Inferior parietal cortex (tissue), 1 donor: ENCODE data around the gene LIMS2.
A peak's percentile ranks its signal among the peaks of the same experiment; 100 is the strongest.

Experiments
- DNase-seq: peaks from one replicate; pipeline ENCODE4 v3.0.0-alpha.2; 2016; ENCODE audit errors: extremely low spot score

Gene LIMS2

DNA sequence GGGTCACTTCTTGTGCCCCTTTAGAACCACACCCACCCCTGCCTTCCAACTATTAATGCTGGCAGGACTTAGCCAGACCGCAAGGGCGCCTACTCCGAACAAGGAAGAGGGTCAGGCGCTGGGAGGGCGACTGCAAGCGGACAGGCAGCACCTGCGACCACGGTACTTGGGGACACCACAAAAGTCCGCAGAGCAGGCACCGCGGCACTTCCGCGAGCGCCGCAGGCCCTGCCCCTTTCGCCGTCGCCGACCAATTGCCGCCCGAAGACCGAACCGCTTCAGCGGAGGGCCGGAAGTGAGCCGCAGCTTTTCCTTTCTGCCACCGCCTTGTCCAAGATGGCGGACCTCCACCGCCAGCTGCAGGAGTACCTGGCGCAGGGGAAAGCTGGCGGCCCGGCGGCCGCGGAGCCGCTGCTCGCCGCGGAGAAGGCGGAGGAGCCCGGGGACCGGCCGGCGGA lies 25.9 kb upstream of the LIMS2 start, which contains the start of gene SFT2D3:
SFT2D3 (plus strand) TSS at position 305 of the 458 bp plus-strand sequence; CDS start at position 337, 32 bp downstream.
- DNase-seq: peak; percentile 91

DNA sequence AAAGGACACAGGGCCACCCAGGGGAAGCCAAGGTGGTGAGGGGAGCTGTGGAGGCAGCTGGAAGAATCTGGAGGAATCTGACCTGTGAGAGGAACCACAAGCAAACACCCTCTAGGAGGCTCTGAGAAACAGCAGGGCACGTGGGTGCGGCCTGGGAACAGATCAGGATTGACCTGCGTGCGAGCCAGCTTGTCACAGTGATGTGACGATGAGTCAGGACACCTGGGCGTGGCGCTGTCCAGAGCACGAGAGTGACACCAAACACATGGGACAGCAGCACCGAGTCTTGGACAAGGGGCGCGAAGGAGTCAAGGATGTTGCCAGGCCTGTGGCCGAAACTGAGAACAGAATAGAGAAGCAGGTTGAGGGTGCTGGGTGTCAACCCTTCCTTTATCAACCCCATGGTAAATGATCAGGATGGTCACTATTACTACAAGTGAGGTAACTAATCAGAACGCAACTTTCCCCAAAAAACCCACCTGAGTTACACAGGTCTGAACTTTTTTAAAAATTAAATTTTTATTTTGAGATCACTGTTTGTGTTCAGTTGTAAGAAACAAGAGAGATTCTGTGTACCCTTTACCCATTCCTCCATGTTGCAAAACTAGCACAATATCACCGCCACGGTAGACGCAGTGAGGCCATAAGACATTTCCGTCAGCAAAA lies 25.3 kb upstream of the LIMS2 start:
- peak; percentile 53 for DNase-seq

DNA sequence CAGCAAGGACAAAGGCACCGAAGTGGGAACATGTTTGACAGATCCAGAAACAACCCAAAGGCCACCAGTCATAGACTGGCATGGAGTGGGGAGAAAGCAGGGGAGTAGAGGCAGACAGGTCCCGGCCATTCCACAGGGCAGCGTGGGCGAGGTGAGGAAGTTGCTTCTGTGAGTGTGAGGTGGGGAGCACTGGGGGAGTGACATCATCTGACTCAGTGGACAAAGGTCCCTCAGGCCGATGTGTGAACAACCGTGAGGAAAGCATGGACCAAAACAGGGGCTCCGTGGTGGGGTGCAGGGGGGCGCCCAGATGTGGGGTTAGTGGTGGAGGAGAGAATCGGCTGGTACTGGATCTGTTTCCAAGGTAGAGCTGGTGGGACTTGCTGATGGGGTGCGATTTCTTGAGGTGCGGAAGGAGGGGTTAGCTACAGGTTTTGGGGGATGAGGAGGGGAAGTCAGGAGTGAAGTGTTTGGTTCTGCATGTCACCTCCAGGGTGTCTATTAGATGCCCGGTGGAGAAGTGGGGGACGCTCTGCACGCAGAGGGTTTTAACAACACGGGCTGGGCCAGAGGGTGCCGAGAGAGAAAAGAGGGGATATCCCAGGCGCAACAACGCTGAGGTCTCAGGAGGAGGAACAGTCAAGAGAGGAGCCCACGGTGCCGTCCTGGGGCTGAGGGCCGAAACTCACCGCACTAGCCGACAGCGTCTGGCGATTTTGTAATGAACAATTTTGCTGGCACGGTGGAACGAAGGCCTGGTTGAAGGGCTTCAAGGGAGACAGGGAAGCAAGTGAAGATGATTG lies 23.4 kb upstream of the LIMS2 start:
- DNase-seq: no peak

DNA sequence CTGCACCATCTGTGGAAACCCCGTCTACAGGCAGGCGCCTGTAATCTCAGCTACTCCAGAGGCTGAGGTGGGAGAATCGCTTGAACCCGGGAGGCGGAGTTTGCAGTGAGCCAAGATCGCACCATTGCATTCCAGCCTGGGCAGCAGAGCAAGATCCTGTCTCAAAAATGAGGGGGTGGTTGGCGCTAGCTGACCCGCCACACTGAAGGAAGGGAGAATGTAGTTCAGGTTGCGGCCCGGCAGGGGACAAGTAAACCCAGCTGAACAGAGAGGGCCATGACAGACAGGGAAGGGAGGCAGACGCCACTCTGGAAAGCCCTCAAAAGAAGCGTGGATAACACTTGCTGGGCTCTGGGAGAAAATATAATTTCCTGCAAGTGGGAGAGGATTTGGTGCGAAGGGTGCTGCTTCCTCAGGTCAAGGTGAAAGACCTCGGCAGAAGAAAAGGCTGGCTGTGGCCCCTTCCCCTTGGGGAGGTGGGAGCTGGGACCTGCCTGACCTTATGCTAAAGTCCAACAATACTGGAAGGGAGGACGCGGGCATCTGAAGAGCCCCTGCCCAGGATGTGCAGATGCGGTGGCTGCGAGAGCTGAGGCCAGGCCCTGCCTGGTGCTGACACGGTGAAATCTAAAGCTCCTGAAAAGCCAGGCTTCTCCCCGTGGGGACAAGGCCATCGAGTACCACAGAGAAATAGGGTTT lies 22.3 kb upstream of the LIMS2 start:
- DNase-seq: no peak

DNA sequence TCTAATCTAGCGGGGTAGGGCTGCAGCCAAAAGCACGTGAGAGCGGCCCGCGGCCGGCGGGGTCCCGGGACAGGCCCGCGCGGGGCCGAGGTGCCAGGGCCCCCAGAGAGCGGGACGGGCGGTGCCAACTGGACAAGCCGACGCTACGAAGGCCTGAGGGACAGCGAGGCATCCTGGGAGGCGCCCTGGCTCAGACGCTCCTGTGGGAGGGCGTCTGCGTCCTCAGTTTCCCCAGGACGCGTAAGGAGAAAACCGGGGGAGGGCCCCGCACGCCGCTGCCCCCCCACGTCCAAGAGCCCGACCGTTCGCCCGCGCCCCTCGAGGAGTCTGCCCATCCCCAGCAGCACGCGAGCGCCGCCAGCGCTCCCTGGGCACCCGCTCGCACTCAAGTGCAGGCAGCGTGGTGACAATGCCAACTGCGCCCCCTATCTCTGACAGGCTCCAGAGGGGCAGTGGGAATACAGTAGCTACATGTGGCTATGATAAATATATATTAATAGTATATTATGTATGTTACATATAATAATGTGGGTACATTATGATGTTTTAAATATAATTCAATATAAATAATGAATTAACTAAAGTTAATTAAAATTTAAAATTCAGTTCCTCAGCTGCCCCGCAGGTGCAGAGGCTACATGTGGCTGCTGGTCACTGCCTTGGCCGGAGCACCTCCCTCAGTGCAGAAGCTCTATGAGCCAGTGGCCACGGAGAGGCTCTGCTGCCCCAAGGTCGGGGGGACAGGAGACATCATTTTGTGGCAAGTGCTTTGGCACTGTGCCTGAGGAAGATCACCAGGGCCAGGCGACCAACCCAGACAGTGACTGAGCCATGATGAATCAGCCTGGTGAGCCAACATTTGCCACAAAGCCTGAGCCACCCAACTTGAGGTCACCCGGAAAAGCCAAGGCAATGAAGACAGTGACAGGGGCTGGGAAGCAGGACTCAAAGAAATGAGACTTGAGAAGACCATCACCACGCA lies 20.5 kb upstream of the LIMS2 start:
- DNase-seq: peak; percentile 47

DNA sequence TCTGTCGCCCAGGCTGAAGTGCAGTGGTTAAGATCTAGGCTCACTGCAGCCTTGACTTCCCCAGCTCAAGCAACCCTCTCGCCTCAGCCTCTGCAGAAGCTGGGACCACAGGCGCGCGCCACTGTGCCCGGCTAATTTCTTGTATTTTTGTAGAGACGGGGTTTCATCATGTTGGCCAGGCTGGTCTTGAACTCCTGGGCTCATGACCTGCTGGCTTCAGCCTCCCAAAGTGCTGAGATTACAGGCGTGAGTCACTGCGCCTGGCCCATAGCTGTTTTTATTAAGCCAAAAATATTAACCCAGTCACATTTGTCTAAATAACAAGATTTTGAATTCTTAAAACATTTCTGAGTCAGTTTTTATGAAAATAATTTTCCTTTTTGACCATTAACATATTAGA lies 19.7 kb upstream of the LIMS2 start:
- no peak for DNase-seq

DNA sequence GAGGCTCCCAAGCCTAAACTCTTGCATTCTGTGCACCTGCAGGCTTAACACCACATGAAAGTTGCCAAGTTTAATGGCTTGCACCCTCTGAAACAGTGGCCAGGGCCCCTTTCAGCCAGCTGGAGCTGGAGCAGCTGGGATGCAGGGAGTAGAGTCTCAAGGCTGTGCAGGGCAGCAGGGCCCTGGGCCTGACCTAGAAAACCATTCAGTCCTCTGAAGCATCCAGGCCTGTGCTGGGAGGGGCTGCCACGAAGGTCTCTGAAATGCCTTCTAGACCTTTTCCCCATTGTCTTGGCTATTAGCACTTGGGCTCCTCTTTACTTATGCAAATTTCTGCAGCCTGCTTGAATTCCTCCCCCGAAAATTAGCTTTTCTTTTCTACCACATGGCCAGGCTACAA lies 15.4 kb upstream of the LIMS2 start:
- DNase-seq: no peak

DNA sequence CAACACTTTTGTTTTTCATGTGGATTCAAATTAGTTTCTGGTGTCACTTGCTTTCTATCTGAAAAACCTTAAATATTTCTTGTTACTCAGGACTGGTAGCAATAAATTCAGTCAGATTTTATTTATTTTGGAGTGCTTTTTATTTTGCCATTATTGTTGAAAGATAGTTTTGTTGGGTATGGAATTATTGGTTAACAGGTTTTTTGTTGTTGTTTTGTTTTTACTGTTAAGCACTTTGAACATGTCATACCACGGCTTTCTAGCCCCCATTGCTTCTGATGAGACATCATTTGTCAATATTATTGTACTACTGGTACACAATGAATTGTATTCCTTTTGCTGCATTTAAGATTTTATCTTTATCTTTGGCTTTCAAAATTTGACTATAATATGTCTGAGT lies 13.1 kb upstream of the LIMS2 start:
- DNase-seq: no peak

DNA sequence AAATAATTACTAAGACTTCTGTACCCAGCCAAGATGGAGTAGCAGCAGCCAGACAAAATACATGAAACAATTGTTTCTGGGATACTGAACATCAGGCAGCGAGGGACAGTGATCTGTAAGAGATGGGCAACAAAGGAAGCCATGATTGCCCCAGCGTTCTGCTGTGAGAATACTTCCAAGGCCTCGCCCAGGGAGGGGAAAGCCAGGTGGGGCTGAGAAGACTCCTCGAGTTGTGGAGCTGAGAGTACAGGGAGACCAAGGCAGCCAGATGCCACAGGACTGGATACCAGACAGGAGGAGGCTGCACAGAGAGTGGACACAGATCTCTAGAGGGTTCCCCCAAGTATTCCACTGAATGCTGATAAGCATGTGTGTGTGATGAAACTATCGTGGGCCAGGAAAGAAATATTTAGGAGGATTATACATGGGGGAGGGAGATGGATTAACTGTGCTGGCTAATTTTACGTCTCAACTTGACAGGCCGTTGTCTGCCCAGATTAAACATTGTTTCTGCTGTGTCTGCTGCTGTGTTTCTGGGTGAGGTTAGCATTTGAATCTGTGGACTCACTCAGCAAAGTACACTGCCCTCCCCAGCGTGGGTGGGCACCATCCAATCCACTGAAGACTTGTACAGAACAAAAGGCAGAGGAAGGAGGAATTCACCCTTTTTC lies 10.2 kb upstream of the LIMS2 start:
- DNase-seq: no peak

DNA sequence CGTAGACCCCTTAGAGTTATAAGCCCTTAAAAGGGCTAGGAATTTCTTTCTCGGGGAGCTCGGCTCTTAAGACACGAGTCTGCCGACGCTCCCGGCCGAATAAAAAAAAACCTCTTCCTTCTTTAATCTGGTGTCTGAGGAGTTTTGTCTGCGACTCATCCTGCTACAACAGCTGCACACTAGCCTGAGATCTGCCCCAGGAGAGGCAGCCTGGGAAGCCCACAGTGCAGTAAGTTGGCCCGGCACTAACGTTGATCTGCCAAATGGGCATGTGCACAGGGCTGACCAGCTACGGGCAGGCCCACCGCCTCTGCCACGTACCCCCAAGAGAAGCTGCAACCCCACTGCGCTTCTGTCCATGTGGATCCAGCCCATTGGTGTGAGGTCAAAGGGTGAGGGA lies 8.4 kb upstream of the LIMS2 start:
- no peak for DNase-seq

DNA sequence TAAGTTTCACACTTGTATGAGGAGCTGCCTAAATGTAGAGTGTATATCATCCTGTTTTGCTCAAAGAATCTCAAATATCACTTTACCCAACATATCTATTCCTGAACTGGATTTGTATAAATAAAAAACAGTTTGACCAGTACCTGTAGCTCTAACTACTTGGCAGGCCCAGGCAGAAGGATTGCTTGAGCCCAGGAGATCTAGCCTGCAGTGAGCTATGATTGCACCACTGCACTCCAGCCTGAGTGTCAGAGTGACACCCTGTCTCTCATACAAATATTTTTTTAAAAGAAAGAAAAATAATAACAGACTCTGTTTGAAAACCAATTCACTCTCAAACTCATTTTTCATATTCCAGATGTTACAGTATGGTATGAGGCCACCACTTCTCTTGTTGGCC lies 7.7 kb upstream of the LIMS2 start:
- DNase-seq: no peak

DNA sequence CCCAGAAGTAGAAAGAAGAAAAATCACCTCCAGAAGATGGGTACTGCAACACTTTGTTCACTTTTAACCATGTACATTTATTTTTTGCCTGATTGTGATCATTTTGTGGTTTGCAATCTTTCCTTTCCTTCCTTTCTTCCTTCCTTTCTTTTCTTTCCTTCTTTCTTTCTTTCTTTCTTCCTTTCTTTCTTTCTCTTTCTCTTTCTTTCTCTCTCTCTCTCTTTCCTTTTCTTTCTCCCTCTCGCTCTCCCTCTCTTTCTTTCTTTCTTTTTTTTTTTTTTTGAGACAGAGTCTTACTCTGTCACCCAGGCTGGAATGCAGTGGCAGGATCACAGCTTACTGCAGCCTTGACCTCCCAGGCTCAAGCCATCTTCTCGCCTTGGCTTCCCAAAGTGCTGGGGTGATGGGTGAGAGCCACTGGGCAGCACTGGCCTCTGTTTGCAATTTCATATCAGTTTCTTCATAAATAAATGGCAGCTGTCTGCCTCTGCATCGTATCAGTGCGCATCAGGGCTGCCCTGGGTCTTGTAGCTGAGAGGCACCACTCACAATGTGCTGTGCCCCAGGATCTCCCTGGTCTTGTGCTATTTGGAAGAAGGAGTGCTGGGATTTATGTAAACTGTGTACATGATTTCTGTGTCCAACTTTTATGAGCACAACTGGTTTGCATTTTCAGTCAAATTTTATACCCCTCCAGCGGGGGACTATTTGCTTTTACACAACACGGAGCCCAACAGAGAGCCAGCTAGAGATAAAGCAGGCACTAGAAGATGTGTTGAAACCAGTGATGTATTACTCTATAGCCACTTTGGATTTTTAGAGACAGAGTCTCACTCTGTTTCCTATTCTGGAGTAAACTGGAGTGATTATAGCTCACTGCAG lies 6.9 kb upstream of the LIMS2 start:
- no peak for DNase-seq

DNA sequence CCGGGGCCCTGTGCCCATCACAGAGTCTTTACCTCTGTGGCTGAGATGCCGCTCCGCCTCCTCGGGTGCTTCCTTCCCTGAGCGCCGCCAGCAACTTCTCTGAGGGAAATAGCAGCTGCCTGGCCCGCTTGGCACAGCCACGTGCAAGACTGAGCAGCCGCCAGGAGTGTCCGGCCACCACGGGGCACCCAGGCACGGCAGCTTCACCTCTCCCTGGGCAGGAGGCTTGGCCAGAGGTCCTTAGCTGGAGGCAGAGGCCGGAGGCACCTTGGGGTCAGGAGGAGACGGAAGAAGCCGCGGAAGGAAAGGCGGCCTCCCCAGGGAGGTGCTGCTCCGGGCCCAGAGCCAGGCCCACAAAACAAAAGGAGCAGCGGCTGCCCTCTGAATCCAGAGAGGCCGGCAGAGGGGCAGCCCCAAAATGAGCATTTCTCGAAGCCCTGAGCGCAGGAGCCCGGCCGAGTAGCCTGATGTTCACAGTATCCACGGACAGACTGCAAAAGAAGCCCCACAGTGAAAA lies 6.0 kb upstream of the LIMS2 start:
- DNase-seq: no peak

DNA sequence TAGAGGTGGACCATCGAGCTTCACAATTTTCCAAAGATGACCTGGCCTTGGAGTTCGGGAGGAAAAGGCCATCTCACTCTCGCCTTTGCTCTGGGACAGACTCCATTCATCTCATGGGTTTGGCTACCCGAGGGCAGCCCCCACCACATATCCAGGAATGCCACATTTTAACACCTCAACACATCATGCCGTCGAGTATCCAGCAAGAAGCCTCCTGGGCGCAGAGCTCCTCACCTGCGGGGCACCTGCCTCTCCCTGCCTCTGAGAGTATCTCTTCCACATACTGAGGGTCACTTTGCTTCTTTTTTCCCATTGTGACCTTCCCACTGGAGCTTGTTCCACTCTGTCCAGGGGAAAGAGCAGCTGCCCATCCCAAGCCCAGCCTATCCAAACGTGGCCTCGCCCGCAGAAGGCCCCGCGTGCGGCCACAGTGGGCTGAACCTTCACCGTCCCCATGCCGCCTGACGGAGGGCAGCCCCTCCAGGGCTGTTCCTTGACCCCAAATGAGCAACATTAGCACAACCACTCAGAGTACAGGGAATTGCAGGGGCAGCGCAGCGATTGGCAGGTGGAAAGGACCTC lies 5.5 kb upstream of the LIMS2 start:
- no peak for DNase-seq

DNA sequence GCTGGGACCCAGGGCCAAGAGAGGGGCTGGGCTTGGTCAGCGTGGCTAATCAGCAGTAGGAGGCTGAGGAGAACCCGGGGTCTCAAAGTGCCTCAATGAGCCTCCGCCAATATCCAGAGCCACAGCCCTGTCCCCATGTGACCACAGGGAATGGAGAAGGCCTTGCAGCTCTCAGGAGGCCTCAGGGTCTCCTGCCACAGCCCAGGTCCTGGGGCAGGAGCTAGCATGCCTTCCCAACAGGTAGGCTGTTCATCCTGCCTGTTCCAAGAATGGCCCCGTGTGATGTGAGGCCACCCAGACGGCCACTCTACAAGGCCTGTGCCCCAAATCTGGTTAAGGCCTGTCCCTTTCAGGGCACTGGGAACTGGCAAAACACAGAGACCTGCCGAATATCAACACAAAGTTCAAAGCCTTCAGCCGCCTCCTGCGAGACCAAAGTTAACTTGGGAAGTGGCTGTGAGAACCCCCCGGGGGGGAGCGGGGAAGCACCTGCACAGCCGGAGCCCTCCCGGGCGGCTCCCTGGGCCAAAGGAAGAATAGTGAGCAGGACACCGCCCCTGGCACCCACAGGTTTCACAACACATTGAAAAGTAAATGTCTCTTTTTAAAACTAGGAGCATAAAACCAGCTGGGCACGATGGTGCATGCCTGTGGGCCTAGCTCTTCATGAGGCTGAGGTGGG lies 4.5 kb upstream of the LIMS2 start:
- DNase-seq: no peak

DNA sequence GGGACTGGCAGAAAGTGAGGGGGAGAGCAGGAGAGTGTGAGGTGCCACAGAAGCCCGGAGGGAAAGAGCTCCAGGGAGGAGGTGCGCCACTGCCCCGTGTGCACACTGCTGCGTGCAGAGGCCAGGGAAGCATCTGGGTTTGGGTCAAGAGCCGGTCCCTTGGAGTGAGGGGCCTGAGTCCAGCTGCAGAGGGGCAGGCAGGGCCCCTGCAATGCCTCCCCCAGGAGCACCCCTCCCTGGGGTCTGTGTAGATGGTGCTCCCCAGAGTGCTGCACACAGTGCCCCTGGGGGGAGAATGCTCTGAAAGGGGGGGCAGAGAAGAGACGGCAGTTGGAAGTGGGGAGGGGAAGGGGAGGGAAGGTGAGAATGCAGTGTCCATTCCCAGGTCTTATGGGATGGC lies 3.7 kb upstream of the LIMS2 start:
- no peak for DNase-seq

DNA sequence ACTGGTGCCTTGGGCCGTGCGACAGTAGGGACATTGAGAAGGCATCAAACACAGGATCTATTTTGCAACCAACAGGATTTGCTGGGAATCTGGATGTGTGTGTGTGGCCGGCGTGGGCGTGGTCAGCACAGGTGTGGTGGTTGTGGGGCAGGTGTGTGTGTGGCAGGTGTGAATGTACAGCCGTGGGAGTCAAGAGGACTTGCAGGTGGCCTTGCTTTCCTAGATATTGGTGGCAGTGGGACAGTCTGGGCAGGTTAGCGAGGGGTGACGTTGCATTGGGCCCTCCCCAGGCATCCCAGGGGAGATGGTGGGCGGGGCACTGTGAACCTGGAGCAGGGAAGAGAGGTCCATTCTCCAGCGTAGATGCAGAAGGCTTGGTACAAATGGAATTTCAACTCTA lies 3.2 kb upstream of the LIMS2 start:
- no peak for DNase-seq

DNA sequence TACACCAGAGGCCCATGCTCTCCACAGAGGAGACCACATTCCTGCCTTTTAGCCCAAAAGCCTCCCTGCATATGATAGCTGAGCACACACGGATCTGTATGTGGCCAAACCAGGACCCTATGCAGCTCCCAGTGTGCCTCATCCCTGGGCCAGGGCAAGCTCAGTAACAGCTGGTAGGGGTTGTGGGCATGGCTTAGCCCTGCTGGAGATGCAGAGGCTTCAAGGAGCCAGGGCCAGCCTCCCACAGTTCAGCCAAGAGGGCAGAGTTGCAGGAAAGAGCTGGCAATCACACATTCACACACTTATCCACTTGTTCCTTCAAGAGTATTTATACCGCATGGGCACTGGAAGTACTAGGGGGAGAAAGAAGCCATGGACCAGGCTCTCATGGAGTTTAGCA lies 1.6 kb upstream of the LIMS2 start:
- no peak for DNase-seq
